H1 (cell line): ENCODE measurements around the gene TCEA3.

ENCODE experiments used
- ATF3 ChIP-seq: IDR thresholded peaks from 2 replicates; pipeline ENCODE4 v1.6.1; 2011; ENCODE audit warnings: low read depth, mild to moderate bottlenecking, low read length; ENCODE audit not compliant: insufficient read depth
- BRCA1 ChIP-seq: IDR thresholded peaks from 2 replicates; pipeline ENCODE4 v1.6.1; 2012; ENCODE audit warnings: low read depth, low read length, improper control_type of control experiment
- HDAC2 ChIP-seq, 2 experiments: fragments of 300-600 bp in 1 of 2; sonication (generic) in 1 of 2; IDR thresholded peaks; 2 replicates each; pipeline ENCODE4 v1.6.1; 2011 to 2012; ENCODE audit warnings: low read depth in 2 of 2, low read length in 2 of 2, mild to moderate bottlenecking in 2 of 2, moderate library complexity in 2 of 2, borderline replicate concordance in 1 of 2, inconsistent platforms in 1 of 2
- RAD21 ChIP-seq, 2 experiments: IDR thresholded peaks in 1 of 2; conservative IDR thresholded peaks in 1 of 2; 2 replicates each; pipeline ENCODE4 v1.6.1; 2011; ENCODE audit warnings: low read depth in 2 of 2, low read length in 2 of 2, improper control_type of control experiment in 1 of 2, inconsistent platforms in 1 of 2, mild to moderate bottlenecking in 1 of 2, moderate library complexity in 1 of 2
- TEAD4 ChIP-seq: IDR thresholded peaks from 2 replicates; pipeline ENCODE4 v1.6.1; 2012; ENCODE audit warnings: low read depth, low read length, inconsistent platforms, mixed read lengths
- ZNF274 ChIP-seq: IDR thresholded peaks from 2 replicates; pipeline ENCODE4 v1.7.0; 2012; ENCODE audit warnings: low read length, borderline replicate concordance; ENCODE audit errors: extremely low read depth
- TF ChIP-seq, protein P1 (sequence below), 3 experiments: IDR thresholded peaks; 1 replicate in 2 of 3; 2 replicates in 1 of 3; pipeline versions ENCODE4 v1.5.1 to v1.6.1; 2011; ENCODE audit warnings: low read length in 3 of 3, mild to moderate bottlenecking in 3 of 3, inconsistent platforms in 2 of 3, low read depth in 1 of 3, moderate library complexity in 1 of 3; ENCODE audit not compliant: insufficient read depth in 1 of 3; ENCODE audit errors: control extremely low read depth in 1 of 3

DNA sequence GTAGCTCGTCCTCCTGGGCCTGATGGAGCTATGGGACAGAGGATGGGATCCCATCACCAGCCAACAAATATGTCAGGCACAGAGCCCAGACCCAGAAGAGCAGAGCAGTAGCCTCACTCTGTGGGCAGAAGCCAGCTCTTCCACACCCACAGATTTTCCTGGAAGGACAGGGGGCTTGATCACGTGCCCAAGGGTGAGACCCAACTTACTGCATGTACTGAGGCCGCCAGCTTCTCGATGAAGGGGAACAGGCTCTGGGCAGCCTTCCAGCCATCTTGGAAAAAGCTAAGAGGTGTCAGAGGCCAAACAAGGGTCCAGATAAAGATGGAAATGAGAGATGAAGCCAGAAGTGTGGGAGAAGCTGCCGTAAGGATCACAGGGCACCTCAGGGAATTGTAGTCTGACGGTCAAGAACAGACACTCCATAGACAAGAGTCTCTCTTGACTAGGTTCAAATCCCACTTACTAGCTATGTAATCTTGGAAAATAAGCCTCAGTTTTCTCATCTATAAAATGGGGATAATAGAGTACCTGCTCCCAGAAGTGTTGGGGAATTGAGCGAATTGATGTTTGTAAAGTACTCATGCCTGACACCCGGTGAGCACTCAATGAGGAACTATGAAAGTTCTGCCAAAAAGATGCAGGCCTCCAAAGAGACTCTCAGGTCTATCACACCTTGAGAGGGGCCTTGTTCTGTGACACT is 17.0 kb upstream of the TCEA3 start:
- no peak for TF ChIP-seq ZNF274
- TF ChIP-seq ATF3, result no peak
- no peak for TF ChIP-seq TEAD4
- no peak for TF ChIP-seq BRCA1
- TF ChIP-seq, protein P1, sequence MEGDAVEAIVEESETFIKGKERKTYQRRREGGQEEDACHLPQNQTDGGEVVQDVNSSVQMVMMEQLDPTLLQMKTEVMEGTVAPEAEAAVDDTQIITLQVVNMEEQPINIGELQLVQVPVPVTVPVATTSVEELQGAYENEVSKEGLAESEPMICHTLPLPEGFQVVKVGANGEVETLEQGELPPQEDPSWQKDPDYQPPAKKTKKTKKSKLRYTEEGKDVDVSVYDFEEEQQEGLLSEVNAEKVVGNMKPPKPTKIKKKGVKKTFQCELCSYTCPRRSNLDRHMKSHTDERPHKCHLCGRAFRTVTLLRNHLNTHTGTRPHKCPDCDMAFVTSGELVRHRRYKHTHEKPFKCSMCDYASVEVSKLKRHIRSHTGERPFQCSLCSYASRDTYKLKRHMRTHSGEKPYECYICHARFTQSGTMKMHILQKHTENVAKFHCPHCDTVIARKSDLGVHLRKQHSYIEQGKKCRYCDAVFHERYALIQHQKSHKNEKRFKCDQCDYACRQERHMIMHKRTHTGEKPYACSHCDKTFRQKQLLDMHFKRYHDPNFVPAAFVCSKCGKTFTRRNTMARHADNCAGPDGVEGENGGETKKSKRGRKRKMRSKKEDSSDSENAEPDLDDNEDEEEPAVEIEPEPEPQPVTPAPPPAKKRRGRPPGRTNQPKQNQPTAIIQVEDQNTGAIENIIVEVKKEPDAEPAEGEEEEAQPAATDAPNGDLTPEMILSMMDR (IDR thresholded peaks at IDR 0.05; ENCODE audit: control extremely low read depth in 1 of 3, insufficient read depth in 1 of 3, low read depth in 1 of 3, low read length in 3 of 3), result no peak
- no peak for TF ChIP-seq HDAC2 (IDR thresholded peaks at IDR 0.05; ENCODE audit: borderline replicate concordance in 1 of 2, low read depth in 2 of 2, low read length in 2 of 2)
- no peak for TF ChIP-seq RAD21 (IDR thresholded peaks at IDR 0.05 in 1 of 2, conservative IDR thresholded peaks at IDR 0.05 in 1 of 2; ENCODE audit: low read depth in 2 of 2, low read length in 2 of 2)
